ENCODE measurements around the gene RICTOR.
"Not testable (repeated sequence)": the region's sequence is repeated elsewhere in the genome, so short reads cannot be mapped to it uniquely, and the experiment has no call there.

Gene RICTOR

DNA sequence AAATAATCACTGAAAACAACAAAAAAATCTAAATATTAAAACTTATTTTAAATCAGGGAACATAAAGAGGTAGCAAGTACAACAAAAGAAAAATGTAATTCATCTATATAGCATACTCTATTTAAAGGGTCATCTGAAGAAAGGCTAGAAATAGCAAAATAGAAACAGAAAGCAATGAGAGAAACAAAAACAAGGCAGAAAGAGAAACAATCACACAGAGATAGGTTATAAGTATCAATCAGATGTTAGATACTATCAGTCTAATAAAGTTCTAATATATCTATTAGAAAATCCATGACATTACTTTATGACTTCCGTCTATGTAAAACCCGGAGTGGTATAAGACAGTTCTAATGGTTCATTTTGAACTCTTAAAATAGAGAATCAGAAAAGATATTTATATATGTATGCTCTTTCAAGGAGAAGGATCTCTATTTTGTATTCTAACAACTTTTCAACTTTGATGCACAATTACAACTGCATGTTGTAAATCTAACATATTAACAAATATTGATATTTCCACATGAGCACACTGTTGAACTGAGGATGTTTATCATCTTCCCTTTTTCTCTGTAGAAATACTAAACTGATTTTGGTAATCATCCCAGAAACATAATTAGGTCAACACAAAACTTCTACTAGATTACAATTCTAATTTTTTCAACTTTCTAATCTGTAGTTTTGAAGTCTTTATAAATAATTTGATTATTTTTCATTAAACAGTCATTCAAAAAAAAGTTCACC, 15.8 kb downstream of the RICTOR start:
- DNase-seq (ENCODE audit: low read depth in 2 of 2) = no peak

DNA sequence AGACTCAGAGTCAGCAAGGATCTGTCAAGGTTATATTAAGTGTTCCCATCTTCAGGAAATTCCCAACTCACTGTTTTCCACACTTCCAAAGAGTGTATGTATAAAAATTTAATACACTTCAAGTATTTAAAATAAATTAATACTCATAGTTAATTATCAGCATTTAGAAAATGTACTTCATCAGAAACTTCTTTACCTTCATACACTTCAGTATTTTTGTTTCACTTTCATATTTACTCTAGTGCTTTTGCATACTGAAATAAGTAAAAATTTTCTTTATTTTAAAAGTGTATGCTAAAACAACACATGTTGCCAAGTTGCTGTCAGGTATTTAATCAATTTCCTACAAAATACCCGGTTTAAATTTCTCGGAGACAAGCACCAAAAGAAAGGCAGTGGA, 16.5 kb downstream of the RICTOR start:
- DNase-seq (ENCODE audit: low read depth in 2 of 2) = no peak

DNA sequence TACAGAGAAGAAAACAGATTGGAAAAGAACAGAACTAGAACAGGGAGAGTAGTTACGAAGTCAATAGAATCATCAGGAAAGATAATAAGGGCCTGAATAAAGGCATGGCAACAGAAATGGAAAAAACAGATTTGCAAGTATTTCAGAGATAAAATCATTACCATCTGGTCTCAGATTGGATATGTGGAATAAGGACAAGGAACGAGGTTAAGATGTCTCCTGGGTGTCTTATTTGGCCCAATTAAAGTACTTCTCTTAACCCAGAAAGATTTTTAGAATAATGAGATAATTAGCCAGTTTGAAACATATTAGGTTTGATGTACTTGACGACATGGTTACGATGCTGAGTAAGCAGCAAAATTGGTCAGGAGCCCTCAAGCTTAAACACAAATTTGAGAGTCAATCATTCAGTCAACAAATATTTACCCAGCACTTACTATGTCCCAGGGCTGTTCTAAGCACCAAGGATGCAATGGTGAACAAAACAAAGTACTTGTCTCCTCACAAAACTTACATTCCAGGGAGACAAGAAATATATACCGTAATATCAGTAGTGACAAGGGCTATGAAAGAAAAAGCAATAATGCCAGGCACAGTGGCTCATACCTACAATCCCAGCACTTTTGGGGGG, 18.3 kb downstream of the RICTOR start:
- no peak for DNase-seq (ENCODE audit: low read depth in 2 of 2)

DNA sequence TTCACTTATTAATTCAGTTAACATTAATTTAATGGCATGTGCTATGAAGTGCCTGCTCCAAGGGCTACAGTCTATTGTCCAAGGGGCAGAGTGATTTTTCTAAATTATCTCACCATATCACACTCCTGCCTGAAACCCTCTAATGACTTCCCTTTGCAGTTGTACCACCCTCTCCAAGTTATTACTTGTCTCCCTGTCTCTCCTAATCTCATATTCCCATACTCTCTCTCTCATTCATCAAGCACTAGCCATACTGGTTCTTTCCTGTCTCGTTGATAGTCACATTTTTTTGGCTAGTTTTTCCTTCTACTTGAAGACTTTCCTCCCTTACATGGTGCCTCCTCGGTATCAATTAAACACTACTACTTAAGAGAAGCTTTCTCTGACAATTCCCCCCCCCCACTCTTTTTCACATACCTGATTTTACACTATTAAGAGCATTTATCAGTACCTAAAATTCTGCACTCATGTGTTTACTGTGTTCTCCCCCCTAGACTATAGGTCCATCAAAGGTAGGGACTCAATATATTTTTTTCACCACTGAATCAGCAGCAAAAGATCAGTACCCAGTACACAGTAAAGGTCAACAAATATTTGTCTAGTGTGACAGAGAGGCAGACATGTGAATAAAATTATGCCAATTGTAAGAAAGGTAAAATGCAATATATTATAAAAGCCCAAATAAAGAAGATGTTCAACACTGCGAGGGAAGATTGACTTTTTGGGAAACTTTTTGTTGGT, 19.0 kb downstream of the RICTOR start:
- no peak for DNase-seq (ENCODE audit: low read depth in 2 of 2)

DNA sequence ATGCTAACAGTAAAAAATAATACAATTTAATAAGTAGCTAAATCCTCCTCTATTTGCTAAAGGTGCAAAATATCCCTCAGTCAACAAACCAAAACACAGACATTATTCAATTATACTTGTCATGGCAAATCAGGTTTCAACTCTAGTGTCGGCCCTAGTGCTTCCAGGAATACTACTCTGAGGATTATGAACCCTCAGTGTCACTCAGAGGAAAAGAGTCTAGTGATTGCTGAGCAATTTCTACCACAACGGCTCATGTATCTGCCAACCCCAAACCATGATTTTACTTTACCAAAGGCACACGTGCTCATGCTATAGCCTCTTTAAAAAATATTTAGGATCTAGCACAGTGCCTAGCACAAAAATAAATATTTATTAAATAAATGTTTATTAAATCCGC, 21.0 kb downstream of the RICTOR start:
- DNase-seq (ENCODE audit: low read depth in 2 of 2) = no peak

DNA sequence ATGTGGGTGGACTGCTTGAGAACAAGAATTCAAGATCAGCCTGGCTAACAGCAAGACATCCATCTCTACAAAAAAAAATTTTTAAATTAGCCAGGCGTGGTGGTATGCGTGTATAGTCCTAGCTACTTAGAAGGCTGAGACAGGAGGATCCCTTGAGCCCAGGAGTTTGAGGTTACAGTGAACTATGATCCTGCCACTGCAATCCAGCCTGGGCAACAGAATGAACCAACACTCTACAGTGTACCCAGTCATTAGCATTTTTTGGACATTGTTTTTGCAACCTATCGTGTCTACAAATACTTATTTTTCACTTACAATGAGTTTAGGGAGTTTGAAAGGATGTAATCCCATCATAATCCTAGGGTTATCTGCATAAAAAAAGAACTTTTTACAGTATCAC, 22.1 kb downstream of the RICTOR start:
- no peak for DNase-seq (ENCODE audit: low read depth in 2 of 2)

DNA sequence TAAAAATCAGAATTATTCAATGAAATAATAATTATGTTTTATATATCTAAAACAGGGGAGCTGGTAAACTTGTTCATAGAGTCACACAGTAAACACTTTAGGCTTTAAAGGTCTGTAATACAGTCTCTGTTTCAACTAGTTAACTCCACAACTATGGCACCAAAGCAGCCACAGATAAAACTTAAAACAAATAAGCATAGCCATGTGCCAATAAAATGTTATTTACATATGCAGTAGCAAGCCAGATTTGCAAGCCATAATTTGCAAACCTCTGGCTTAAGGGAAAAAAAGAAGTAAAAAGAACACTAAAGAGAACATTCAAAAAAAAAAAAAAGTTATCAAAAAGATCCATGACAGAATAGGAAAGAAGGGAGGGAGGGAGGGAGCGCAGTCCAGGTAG, 24.9 kb downstream of the RICTOR start:
- no peak for DNase-seq (ENCODE audit: low read depth in 2 of 2)

DNA sequence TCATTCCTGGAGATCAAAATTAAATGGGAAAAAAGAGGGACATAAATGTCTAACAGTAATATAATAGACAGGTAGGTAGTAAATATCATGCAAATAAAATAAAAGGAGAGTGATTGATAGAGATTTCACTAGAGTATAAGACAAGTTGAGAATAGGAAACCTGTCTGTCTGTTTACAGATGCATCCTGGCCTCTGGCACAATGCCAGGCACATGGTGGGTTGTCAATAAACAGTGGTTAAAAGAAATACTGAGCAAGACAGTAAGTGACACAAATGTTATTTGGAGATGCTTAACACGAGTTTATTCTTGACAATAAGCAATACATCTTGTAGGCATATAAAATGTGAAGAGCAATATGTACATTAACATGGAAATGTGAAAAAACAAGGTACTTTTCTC, 33.3 kb downstream of the RICTOR start:
- no peak for DNase-seq (ENCODE audit: low read depth in 2 of 2)

DNA sequence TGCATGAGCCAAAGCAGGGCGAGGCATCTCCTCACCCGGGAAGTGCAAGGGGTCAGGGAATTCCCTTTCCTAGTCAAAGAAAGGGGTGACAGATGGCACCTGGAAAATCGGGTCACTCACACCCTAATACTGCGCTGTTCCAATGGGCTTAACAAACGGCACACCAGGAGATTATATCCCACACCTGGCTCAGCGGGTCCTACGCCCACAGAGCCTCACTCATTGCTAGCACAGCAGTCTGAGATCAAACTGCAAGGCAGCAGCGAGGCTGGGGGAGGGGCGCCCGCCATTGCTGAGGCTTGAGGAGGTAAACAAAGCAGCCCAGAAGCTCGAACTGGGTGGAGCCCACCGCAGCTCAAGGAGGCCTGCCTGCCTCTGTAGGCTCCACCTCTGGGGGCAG, 39.7 kb downstream of the RICTOR start:
- DNase-seq (ENCODE audit: low read depth in 2 of 2) = not testable (repeated sequence)

DNA sequence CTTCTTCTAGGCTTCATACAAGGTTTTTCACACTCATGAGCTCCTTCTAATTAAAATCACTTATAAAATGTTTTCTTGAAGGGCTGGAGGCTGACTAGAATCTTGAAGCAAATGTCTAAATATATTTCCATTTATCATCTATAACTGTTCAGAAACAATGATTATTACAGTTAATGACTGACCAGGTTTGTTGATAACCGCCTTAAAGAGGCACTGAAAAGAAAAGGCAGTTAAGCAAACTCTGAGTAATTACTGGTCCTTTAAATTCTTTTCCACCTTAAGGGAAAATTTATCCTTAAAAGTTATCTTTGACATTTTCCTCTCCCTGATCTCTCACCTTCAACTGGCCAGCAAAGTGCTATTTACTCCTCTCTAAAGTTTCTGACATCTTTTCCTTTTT, 43.2 kb downstream of the RICTOR start:
- DNase-seq (ENCODE audit: low read depth in 2 of 2) = no peak

DNA sequence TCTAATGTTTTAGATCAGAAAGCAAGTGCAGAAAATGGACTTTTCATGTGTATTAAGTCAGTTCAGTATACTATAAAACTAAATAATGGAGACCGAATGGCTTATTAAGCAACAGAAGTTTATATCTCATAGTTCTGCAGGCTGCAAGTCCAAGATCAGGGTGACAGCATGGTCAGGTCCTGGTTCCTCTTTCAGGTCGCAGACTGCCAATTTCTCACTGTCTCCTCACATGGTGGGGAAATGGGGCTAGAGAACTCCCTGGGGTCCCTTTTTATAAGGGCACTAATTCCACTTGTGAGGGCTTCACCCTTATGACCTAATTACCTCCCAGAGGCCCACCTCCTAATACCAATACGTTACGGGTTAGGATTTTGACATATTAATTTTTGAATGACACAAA, 48.7 kb downstream of the RICTOR start:
- DNase-seq (ENCODE audit: low read depth in 2 of 2) = no peak

DNA sequence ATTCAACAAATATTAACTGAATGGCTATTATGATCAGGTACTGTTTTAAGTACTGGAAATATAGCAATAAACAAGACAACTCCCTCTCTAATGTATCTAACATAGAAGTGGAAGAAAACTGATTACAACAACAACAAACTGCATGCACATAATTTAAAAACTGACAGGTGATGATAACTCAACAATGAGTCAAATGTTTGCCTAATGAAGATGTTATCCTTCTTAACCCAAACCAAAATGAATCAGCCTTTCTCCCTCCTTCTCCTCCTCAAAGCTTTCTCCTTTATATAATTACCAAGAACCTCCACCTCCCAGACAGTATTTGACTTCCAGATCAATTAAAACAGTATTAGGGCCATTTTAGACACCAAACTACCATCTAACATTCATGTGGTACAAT, 49.3 kb downstream of the RICTOR start:
- DNase-seq (ENCODE audit: low read depth in 2 of 2) = no peak

DNA sequence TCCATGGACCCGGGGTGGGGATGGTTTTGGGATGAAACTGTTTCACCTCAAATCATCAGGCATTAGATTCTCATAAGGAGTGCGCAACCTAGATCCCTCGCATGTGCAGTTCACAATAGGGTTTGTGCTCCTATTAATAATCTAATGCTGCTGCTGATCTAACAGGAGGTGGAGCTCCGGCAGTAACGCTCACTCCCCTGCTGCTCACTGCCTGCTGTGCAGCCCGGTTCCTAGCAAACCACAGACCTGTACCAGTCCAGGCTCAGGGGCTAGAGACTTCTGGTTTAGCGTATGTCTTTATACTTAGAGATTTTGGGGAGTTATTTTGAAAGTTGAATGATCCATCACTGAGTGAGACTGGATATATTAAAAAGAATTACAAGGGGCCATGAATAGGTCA, 50.2 kb downstream of the RICTOR start:
- DNase-seq (ENCODE audit: low read depth in 2 of 2) = no peak

DNA sequence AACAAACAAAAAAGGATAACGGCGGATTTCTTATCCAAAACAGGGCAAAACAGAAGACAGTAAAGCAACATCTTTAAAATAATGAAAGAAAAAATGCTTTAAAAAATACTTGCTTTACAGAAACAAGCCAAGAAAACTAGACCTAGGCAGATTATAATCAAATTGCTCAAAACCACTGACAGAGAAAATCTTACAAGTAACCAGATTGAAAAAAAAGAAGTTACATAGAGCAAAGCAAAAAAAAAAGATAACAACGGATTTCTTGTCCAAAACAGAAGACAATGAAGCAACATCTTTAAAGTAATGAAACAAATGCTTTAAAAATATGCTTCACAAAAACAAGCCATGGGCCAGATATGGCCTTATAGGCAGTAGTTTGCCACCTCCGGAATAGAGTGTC, 51.1 kb downstream of the RICTOR start:
- no peak for DNase-seq (ENCODE audit: low read depth in 2 of 2)

DNA sequence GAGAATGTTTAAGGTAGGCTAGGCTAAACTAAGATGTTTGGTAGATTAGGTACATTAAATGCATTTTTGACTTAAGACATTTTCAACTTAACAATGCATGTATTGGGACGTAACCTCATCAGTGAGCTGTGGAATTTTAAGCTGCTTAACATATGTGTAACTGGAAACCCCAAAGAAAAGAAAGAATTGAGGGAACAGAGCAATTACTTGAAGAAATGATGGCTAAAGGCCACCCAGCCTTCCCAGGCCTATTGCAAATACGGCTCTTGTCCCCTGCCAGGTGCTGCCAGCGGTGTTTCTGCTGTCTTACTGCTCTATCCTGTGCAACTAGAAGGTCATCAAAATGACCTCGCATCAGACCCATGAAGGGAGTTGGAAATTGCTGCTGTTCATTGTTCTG, 52.0 kb downstream of the RICTOR start:
- no peak for DNase-seq (ENCODE audit: low read depth in 2 of 2)

DNA sequence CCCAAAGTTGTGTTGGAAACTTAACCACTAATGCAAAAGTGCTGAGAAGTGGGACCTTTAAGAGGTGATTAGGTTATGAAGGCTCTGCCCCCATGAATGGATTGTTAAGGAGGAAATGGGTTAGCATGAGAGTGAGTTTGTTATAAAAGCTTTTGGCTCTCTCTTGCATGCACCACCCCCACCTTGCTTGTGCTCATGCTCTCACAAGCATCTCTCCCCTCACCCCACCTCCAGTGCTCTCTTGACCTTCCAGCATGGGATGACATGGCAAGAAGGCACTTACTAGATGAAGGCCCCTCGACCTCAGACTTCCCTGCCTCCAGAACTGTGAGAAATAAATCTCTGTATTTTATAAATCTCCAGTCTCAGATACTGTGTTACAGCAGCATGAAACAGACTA, 52.8 kb downstream of the RICTOR start:
- DNase-seq (ENCODE audit: low read depth in 2 of 2) = no peak

DNA sequence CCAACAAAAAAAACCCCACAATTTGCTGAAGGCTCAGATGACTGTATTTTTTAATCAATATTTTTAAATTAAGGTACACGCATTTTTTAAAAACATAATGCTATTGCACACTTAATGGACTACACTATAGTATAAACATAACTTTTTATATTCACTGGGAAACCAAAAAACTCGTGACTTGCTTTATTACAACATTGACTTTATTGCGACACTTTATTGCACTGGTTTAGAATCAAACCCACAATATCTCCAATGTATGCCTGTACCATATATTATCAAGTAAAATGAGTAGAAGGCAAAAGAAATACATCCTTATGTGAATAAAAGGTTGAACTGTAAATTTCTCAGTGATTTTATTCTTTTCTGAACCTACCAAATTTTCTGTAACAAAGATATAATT, 53.7 kb downstream of the RICTOR start:
- no peak for DNase-seq (ENCODE audit: low read depth in 2 of 2)

DNA sequence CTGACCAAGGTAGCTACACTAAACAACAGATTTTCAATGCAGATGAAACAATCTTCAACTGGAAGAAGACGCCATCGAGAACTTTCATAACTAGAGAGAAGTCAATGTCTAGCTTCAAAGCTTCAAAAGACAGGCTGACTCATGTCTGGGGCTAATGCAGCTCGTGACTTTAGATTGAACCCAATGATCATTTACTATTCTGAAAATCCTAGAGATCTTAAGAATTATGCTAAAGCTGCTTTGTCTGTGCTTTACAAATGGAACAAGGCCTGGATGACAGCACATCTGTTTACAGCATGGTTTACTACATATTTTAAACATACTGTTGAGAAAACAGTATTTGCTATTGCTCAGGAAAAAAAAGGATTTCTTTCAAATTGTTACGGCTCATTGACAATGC, 54.9 kb downstream of the RICTOR start:
- no peak for DNase-seq (ENCODE audit: low read depth in 2 of 2)

DNA sequence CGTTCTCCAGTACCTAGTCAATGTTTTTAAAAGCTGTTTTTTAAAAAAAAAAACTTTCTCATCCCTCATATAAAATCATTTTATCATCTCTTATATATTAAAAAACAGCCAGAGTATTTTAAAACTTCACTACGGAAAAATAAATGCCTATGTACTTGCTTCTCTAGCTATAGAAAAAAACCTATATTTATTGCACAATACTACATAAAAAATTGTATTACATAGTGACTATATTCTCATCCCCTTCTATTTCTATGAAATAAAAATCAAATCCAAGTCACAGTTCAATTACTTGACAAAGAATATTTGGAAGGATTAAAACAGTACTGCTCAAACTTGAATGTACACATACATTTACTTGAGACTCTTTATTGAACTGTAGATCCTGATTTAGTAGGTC, 56.7 kb downstream of the RICTOR start:
- no peak for DNase-seq (ENCODE audit: low read depth in 2 of 2)

DNA sequence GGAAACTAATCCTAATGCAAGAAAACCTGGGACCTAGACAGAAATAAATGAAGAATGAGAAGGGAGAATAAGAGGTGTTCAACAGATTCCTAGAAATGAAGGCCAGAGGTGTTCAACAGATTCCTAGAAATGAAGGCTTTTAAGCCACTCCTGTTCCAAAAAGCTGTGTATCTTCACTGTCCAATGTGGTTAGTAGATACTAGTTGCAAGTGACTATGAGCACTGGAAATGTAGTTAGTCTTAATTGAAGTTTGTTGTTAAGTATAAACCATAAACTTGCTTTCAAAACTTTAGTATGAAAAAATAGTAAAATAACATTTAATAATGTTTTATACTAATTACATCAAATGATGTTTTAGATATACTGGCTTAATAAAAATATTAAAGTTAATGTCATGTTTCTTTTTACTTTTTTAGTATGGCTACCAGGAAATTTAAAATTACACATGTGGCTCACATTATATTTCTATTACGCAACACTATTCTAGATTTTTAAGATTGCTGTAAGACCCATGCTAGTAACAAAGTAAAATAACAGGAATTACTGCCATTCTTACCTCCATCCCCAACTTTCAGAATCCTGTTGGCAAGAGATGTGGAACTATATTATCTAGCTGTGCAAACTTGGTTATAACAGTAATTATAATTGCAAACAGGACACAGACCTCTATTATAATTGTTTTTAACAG, 57.5 kb downstream of the RICTOR start:
- no peak for DNase-seq (ENCODE audit: low read depth in 2 of 2)

DNA sequence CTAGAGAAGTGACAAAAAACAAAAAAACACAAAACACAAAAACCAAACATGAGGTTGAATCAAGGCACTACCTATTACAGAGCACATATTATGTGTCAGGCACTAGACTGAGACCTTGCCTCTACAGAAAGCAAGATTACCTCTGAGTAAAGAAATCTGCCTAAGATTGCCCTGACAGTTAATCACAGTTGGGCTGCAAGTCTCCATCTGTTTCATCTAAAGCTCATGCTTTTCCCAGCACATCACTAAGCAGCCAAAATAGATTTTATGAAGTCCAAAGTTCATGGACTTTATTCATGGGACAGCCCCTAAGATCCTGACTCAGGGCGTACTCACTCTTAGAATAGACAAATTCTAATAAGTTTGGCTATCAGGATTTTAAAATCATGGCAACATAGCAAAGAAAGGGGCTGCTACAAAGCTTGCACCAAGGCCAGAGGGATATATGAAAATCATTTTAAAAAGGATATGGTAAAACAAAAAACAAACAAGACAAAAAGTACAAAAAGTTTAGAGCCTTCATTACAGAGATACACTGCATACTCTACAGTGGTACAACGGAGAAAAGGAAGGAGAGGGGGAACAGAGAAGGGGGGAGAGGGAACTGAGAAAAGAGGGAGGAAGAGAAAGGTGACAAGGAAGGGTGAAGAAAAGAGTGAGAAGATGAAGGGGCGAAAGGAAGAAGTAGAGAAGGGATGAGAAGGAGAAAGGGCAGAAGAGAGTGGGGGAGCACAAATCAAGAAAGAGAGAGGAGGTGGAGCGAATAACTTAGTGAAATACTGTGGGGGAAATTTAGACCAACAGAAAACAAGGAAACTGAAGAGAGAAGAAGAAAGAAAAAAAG, 58.2 kb downstream of the RICTOR start:
- DNase-seq (ENCODE audit: low read depth in 2 of 2) = no peak

DNA sequence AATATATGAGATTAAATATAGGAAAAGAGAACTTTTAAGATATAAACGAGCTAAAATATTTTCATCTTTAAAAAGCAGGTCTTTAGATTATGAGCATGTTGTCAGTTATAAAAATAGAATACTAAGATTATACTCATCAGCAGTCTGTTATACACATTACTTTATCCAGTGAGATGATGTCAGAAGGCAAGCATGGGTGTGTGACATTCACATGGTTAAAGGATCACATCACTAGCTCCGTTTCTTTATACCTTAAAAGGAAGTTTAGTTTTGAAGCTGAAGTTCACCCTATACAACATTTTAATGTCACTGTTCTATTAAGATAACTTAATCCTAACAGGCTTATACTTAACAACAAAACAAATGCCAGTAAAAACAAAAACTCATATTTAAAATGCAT, 59.6 kb downstream of the RICTOR start:
- no peak for DNase-seq (ENCODE audit: low read depth in 2 of 2)

All from stimulated activated CD8-positive, alpha-beta memory T cell treated with anti-CD3 and anti-CD28 coated beads, Interleukin-7, amount 100 ng/mL, for 1 hour (primary cell).